ENCODE results near the gene UBIAD1. TPM values are rescaled to one million over a fixed set of nuclear protein-coding genes. Genes with fewer than 3 reads are reported as not detected.

UBIAD1 gene
- total and polyA plus RNA-seq, 2 of the 4 experiments (the other 2 are of a cell fraction), result 6.3 to 9.5 TPM

- Histone ChIP-seq H2AK9ac (replicated peaks; ENCODE audit: low read depth, low read length, poor library complexity) (no peak overlapping the region), H3K18ac (ENCODE audit: low read depth, low read length) (no peak overlapping the region), H2BK15ac (ENCODE audit: low read depth, low read length) (no peak overlapping the region), H3K4me3 (ENCODE audit: insufficient read depth, low read depth, low read length) (no peak overlapping the region), H2BK120ac (ENCODE audit: low read depth, low read length) (no peak overlapping the region), H3K14ac (replicated peaks; ENCODE audit: low read depth, low read length) (no peak overlapping the region), H3K9me1 (ENCODE audit: insufficient read depth, low read length) (peaks cover 17% of the 10 kb centered on the region), H2BK20ac (ENCODE audit: low read depth, low read length) (no peak overlapping the region), H3K4me2 (ENCODE audit: low read depth, low read length) (no peak overlapping the region), H3K9me3 (ENCODE audit: control insufficient read depth, insufficient read depth, low read length) (no peaks in the 10 kb centered on the region), H3K23ac (ENCODE audit: low read depth, low read length) (no peak overlapping the region), H4K5ac (ENCODE audit: low read depth, low read length) (no peak overlapping the region), H3K56ac (ENCODE audit: extremely low read depth, insufficient read depth, low read length) (no peak overlapping the region), H2AK5ac (ENCODE audit: low read depth, low read length) (no peak overlapping the region), H3K9ac (ENCODE audit: low read depth, low read length) (no peak overlapping the region), H3K27me3 (ENCODE audit: control insufficient read depth, insufficient read depth, low read length) (no peaks in the 10 kb centered on the region), H2AFZ (replicated peaks; ENCODE audit: low read length, poor library complexity) (no peak overlapping the region), H3K79me1 (ENCODE audit: low read depth in 1 of 2, low read length in 2 of 2) (peaks cover 30 to 31% of the 10 kb centered on the region in 2 experiments), H4K91ac (ENCODE audit: insufficient read depth, low read depth, low read length) (no peak overlapping the region), H3K4ac (ENCODE audit: low read depth, low read length) (no peak overlapping the region), H4K8ac (ENCODE audit: low read depth in 2 of 2, low read length in 2 of 2) (no peak overlapping the region), H2BK5ac (ENCODE audit: low read depth, low read length, poor library complexity, severe bottlenecking) (no peak overlapping the region), H4K20me1 (ENCODE audit: insufficient read depth, low read length) (peaks cover 11% of the 10 kb centered on the region; the same call in 1 of the 2 replicates), H3K4me1 (ENCODE audit: control insufficient read depth, insufficient read depth, low read length) (peaks cover 11% of the 10 kb centered on the region; the same call in 1 of the 2 replicates), H3K36me3 (ENCODE audit: control insufficient read depth, insufficient read depth, low read length) (no peaks in the 10 kb centered on the region; the same call in none of the 2 replicates), H3K27ac (ENCODE audit: insufficient read depth, low read length) (no peak overlapping the region)
- WGBS, 2 experiments (ENCODE audit: extremely low coverage in 2 of 2, insufficient read length in 1 of 2), result no CpG with 5 or more reads among the region's 1 CpG
- dilution Hi-C loops (cut with HindIII; ENCODE audit: low sequenced_read_pairs, unreplicated experiment) (no loop called here), in situ Hi-C loops (cut with MboI; ENCODE audit: low sequenced_read_pairs) (no loop called here), intact Hi-C loops (cut with micrococcal nuclease) (loop anchor here (10.0 kb wide), 1 partner anchor 455 kb away; the partner anchor contains the start of gene AGTRAP)
- POLR2A ChIA-PET (ENCODE audit: unreplicated experiment), result no interaction called here
- ATAC-seq (ENCODE audit: low read depth) (no peak), DNase-seq (no peak)
- BruUV-seq (replicated peaks), result no TSS peak
- CTCF ChIA-PET, result no interaction called here
- TF ChIP-seq ELK1 (IDR thresholded peaks at IDR 0.05; ENCODE audit: borderline replicate concordance, low read depth, low read length) (no peak), NFE2L2 (IDR thresholded peaks at IDR 0.05; ENCODE audit: low read depth, low read length) (no peak), SMC3 (IDR thresholded peaks at IDR 0.05; ENCODE audit: low read depth, low read length) (no peak), POLR2A (IDR thresholded peaks at IDR 0.05; ENCODE audit: low read depth, low read length) (no peak), CHD1 (IDR thresholded peaks at IDR 0.05; ENCODE audit: low read depth, low read length) (no peak), MXI1 (IDR thresholded peaks at IDR 0.05; ENCODE audit: borderline replicate concordance, low read depth, low read length) (no peak), MAZ (IDR thresholded peaks at IDR 0.05; ENCODE audit: borderline replicate concordance, low read depth, low read length) (no peak), RFX5 (IDR thresholded peaks at IDR 0.05; ENCODE audit: low read depth, low read length) (no peak), BHLHE40 (IDR thresholded peaks at IDR 0.05; ENCODE audit: low read depth, low read length) (no peak), MAFK (IDR thresholded peaks at IDR 0.05; ENCODE audit: low read depth, low read length) (no peak), FOS (IDR thresholded peaks at IDR 0.05; ENCODE audit: low read depth, low read length) (no peak), CEBPB (IDR thresholded peaks at IDR 0.05; ENCODE audit: low read depth, low read length) (no peak), RAD21 (IDR thresholded peaks at IDR 0.05; ENCODE audit: low read length) (no peak), CTCF (conservative IDR thresholded peaks at IDR 0.05; ENCODE audit: low read depth, low read length) (no peak), RCOR1 (IDR thresholded peaks at IDR 0.05; ENCODE audit: insufficient replicate concordance, low read length) (no peak)
- TF ChIP-seq, protein P1, sequence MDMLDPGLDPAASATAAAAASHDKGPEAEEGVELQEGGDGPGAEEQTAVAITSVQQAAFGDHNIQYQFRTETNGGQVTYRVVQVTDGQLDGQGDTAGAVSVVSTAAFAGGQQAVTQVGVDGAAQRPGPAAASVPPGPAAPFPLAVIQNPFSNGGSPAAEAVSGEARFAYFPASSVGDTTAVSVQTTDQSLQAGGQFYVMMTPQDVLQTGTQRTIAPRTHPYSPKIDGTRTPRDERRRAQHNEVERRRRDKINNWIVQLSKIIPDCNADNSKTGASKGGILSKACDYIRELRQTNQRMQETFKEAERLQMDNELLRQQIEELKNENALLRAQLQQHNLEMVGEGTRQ (IDR thresholded peaks at IDR 0.05; ENCODE audit: low read depth, low read length), result no peak
Observed at GRCh38 chr1:11279630-11280029, 6.6 kb downstream of the UBIAD1 start.
